Measurements from ENCODE around the gene HDGFL1. TPM values are rescaled to one million over a fixed set of nuclear protein-coding genes. Genes with fewer than 3 reads are reported as not detected.

The HDGFL1 gene
- total RNA-seq (ENCODE audit: low replicate concordance): not detected in 2 replicates

- Histone ChIP-seq H2AFZ (replicated peaks) (no peak within 1 kb of the TSS), H3K4me1 (peaks cover 14% of the 10 kb centered on the region), H3K79me2 (ENCODE audit: low read depth) (no peaks in the 10 kb centered on the region), H3K4me3 (no peak within 1 kb of the TSS), H3K4me2 (no peak within 1 kb of the TSS), H3F3A (ENCODE audit: low read depth) (no peaks in the 10 kb centered on the region), H3K27ac (no peak within 1 kb of the TSS), H3K9me3 (ENCODE audit: low read depth) (no peaks in the 10 kb centered on the region), H3K27me3 (no peaks in the 10 kb centered on the region), H4K20me1 (ENCODE audit: low read depth) (no peaks in the 10 kb centered on the region), H3K36me3 (no peaks in the 10 kb centered on the region), H3K9ac (no peak within 1 kb of the TSS)
- Mint-ChIP-seq H3K27ac (no peak within 1 kb of the TSS), H3K27me3 (ENCODE audit: insufficient read depth, low read depth) (peaks cover 2% of the 10 kb centered on the region), H3K4me3 (no peak within 1 kb of the TSS), H3K9me3 (peaks cover 12% of the 10 kb centered on the region), H3K36me3 (no peaks in the 10 kb centered on the region), H3K4me1 (peaks cover 2% of the 10 kb centered on the region)
- TF ChIP-seq EZH2 (IDR thresholded peaks at IDR 0.05): no peak
- no peak for TF ChIP-seq CTCF (IDR thresholded peaks at IDR 0.05)
- no peak for TF ChIP-seq EZH2phosphoT487 (IDR thresholded peaks at IDR 0.05)
- DNase-seq (ENCODE audit: low spot score): no peak
These were observed at the start of gene HDGFL1 for GRCh38 chr6:22569281-22570184. Gene HDGFL1, plus strand, starts transcription at chr6:22569566. Its CDS starts 10 bp downstream, at chr6:22569576.

- Mint-ChIP-seq H3K27me3 (ENCODE audit: insufficient read depth, low read depth) (no peaks in the 10 kb centered on the region), H3K36me3 (no peaks in the 10 kb centered on the region), H3K4me1 (no peaks in the 10 kb centered on the region), H3K4me3 (no peak overlapping the region), H3K9me3 (peaks cover 6% of the 10 kb centered on the region), H3K27ac (no peak overlapping the region)
- Histone ChIP-seq H3K4me1 (no peaks in the 10 kb centered on the region), H4K20me1 (ENCODE audit: low read depth) (no peaks in the 10 kb centered on the region), H3K4me3 (no peak overlapping the region), H3K9ac (no peak overlapping the region), H3K9me3 (ENCODE audit: low read depth) (no peaks in the 10 kb centered on the region), H3K4me2 (no peak overlapping the region), H3K27me3 (no peaks in the 10 kb centered on the region), H3K36me3 (no peaks in the 10 kb centered on the region), H3K27ac (no peak overlapping the region), H3K79me2 (ENCODE audit: low read depth) (no peaks in the 10 kb centered on the region), H2AFZ (replicated peaks) (no peak overlapping the region), H3F3A (ENCODE audit: low read depth) (no peaks in the 10 kb centered on the region)
- no peak for DNase-seq (ENCODE audit: low spot score)
- TF ChIP-seq CTCF (IDR thresholded peaks at IDR 0.05) (no peak), EZH2 (IDR thresholded peaks at IDR 0.05) (no peak), EZH2phosphoT487 (IDR thresholded peaks at IDR 0.05) (no peak)
These were observed 48.3 kb upstream of the HDGFL1 start for GRCh38 chr6:22521035-22521434.

- Mint-ChIP-seq H3K4me1 (peaks cover 12% of the 10 kb centered on the region), H3K9me3 (peaks cover 6% of the 10 kb centered on the region), H3K27ac (no peak overlapping the region), H3K27me3 (ENCODE audit: insufficient read depth, low read depth) (peaks cover 2% of the 10 kb centered on the region), H3K4me3 (no peak overlapping the region), H3K36me3 (peaks cover 2% of the 10 kb centered on the region)
- H3K36me3 ChIP-seq: no peaks in the 10 kb centered on the region
- H3K9me3 ChIP-seq (ENCODE audit: low read depth): no peaks in the 10 kb centered on the region
- no peak overlapping the region for H3K9ac ChIP-seq
- H3F3A ChIP-seq (ENCODE audit: low read depth): no peaks in the 10 kb centered on the region
- H3K4me2 ChIP-seq: no peak overlapping the region
- no peaks in the 10 kb centered on the region for H3K27me3 ChIP-seq
- H3K79me2 ChIP-seq (ENCODE audit: low read depth): no peaks in the 10 kb centered on the region
- TF ChIP-seq EZH2 (IDR thresholded peaks at IDR 0.05) (no peak), CTCF (IDR thresholded peaks at IDR 0.05) (no peak), EZH2phosphoT487 (IDR thresholded peaks at IDR 0.05) (no peak)
- no peak overlapping the region for H3K4me3 ChIP-seq
- H3K27ac ChIP-seq: no peak overlapping the region
- no peaks in the 10 kb centered on the region for H4K20me1 ChIP-seq (ENCODE audit: low read depth)
- no peak overlapping the region for H2AFZ ChIP-seq (replicated peaks)
- no peak for DNase-seq (ENCODE audit: low spot score)
- no peaks in the 10 kb centered on the region for H3K4me1 ChIP-seq
These were observed 42.6 kb upstream of the HDGFL1 start for GRCh38 chr6:22526736-22527135.

Measured in neural progenitor cell (in vitro differentiated cells).